Head of caudate nucleus (tissue), 42 donors: Measurements from ENCODE around the gene PCMTD2.
"Not testable (repeated sequence)": the region's sequence is repeated elsewhere in the genome, so short reads cannot be mapped to it uniquely, and the experiment has no call there.

Experiments used
- DNase-seq, 42 donors: peaks; one replicate each; pipeline versions ENCODE4 v3.0.0 to v3.0.0-alpha.2; 2020 to 2021; ENCODE audit warnings: mixed read lengths in 7 of 42
- intact Hi-C: fragments of 100-400 bp; cut with DNase I; formaldehyde crosslinking; loops from one replicate; pipeline ENCODE4 v1.15.0; 2022

PCMTD2 gene

DNA sequence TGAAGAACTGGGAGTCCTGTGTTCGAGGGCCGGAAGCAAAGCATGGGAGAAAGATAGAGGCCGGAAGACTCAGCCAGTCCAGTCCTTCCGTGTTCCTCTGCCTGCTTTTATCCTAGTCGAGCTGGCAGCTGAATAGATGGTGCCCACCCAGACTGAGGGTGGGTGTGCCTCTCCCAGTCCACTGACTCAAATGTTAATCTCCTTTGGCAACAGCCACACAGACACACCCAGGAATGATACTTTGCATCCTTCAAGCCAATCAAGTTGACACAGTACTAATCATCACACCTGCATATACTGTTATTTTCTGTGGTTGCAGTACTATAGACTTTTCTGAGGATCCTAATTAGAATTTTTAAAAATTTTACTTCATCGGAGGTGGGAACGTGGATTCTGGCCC is 21.3 kb downstream of the PCMTD2 start:
- intact Hi-C loops, result no loop called here

DNA sequence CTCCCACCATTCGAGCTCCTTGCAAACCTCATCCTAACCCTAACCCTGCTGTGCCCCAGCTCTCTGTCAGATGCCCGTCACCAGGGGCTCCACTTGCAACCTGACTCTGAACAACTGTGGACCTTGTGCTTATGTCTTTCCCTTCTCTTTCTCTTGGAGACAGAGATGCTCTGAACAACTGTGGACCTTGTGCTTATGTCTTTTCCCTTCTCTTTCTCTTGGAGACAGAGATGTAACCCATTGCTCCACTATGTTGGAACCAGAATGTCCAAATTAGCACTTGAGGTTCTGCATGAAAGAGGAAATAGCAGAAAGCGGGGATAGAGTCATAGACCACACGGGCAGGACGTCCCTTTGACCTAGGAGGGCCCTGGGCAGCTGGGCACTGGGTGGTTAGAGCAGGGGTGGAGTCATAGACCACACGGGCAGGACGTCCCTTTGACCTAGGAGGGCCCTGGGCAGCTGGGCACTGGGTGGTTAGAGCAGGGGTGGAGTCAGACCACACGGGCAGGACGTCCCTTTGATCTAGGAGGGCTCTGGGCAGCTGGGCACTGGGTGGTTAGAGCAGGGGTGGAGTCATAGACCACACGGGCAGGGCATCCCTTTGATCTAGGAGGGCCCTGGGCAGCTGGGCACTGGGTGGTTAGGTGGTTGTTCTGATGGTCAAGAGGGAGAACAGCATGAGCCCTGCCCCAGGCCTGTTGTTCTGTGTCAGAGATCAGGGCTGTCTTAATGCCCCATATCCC is 22.2 kb downstream of the PCMTD2 start:
- DNase-seq, result no peak
- intact Hi-C loops, result no loop called here

More for the DNA sequence above, 21.3 kb downstream of the PCMTD2 start:
- peak in 1 of 42 donors; percentile 44 for DNase-seq

DNA sequence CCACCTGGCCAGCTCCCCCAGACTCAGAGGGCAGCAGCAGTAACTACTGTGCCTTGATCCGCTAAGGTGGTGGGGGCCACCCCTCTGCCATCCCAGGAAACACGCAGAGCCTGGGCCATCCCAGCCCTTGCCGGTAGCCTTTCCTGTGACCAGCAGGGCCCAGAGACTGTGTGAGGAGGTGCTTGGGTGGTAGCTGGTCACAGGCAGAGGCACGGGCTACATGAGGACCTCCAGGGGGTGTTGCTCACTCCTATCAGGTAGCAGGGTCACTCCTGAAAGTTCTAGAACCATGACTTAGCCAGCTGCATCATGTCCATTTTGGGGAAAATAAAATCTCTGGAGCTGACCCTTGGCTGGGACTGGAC is 22.8 kb downstream of the PCMTD2 start:
- intact Hi-C loops, result no loop called here
- no peak for DNase-seq

DNA sequence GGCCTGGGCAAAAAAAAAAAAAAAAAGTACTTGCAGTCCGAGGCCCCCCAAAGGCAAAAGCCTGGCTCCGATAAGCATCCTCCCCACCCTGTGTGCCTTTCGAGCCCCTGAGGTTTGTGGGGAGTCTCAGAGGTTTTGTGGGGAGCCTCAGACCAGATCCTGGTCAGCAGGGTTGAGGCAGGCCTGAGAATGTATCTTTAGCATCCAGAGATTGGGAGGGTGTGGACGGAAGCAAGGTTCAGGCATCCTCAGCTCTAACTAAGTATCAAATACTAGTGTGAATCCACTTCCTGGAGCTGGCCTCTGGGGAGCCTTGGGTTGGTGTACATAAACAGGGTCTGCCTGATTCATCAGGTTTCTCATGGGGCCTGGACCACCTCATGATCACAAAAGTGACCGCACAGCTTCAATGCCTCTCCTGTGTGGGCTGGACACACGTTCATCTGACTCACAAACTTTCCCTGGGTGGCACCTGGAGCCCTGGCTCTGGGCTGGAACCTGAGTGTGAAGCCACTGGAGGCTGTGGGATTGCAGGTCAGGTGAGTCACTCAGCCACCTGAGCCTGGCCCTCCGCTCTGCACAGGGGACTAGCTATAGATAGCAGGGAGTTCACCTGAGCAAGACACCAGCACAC is 24.4 kb downstream of the PCMTD2 start:
- no peak for DNase-seq
- intact Hi-C loops, result no loop called here

DNA sequence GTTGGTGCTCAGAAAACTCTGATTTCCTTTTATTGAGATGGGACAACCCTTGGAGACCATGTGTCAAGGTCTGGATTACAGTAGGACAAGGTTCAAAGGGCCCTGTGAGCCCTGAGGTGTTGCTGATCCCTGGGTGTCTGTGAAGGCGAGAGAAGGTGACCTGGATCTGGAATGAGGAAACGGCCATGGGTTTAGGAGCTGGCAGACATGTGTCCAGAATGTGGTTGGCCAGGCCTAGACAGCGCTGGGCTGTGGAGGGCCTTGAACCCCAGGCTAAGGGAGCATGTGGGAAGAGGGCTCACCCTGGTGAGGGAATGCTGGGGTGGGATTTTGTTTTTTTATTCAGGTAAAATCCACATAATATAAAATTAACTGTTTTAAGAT is 24.9 kb downstream of the PCMTD2 start:
- no peak for DNase-seq
- intact Hi-C loops, result no loop called here

DNA sequence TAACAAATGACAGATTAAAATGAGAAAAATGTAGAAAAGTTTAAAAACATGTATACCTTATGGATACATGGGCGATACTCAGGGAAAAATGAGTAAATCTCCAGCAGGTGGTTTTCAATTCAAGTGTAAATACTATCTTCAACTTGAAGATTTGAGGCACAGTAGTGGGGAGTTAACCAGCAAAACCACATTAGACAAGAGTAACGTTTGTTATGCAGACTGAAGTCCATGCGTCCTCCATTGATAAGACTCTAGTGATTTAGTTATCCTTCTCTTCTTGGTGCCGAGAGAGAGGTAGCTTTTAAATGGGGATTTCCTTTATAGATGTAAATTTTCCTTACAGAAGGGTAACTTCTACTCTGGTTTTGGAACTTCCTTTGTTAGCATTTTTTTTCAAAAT is 28.1 kb downstream of the PCMTD2 start:
- DNase-seq, result no peak
- intact Hi-C loops, result no loop called here

DNA sequence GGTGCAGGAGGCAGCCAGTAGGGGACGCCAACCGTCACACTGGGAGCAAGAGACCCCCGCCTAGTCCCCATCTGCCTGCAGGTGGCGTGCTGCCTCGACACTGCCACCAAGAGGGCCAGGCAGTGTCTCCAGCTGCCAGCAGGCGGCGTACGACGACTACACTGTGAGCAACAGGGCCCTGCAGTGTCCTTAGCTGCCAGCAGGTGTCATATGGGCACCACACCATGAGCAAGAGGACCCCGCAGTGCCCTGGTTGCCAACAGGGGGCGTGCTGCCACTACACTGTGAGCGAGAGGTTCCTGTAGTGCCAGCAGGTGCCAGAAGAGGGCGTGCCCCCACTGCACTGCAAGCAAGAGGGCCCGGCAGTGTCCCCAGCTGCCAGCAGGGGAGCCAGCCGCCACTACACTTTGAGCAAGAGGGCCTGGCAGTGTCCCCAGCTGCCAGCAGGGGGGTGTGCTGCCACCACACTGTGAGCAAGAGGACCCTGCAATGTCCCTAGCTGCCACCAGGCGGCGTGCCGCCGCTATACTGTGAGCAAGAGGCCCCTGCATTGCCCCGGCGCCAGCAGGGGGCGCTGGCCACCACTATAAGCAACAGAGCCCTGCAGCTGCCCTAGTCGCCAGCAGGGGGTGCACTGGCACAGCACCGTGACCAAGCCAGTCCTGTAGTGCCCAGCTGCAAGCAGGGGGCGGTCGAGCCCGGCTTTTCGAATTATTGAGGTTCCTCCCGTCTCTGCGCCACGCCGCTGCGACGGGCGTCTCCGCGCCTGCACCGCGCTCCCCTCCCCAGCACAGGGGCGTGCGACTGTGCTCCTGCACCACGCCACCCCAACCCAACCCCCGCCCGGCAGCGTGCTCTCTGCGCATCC is 30.3 kb downstream of the PCMTD2 start:
- DNase-seq, result peak; percentile 35 to 93 (median 82)
- intact Hi-C loops, result not testable (repeated sequence)

DNA sequence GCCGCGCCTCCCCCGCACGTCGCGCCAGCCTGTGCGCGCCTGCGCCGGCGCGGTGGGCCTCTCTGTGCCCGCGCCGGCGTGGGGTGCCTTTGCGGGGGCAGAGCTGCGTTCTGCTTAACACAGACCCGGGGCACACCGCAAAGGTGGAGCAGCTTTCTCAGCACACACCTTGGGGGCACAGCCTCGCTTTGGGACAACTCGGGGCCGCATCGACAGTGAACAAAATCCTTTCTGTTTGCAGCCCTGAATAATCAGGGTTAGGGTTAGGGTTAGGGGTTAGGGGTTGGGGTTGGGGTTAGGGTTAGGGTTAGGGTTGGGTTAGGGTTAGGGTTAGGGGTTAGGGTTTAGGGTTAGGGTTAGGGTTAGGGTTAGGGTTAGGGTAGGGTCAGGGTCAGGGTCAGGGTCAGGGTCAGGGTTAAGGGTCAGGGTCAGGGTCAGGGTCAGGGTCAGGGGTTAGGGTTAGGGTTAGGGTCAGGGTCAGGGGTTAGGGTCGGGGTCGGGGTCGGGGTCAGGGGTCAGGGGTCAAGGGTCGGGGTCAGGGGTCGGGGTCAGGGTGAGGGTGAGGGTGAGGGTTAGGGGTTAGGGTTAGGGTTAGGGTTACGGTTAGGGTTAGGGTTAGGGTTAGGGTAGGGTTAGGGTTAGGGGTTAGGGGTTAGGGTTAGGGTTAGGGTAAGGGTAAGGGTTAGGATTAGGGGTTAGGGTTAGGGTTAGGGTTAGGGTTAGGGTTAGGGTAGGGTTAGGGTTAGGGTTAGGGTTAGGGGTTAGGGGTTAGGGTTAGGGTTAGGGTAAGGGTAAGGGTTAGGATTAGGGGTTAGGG is 31.1 kb downstream of the PCMTD2 start:
- intact Hi-C loops, result not testable (repeated sequence)
- DNase-seq, result peak in 1 of 42 donors; percentile 46

DNA sequence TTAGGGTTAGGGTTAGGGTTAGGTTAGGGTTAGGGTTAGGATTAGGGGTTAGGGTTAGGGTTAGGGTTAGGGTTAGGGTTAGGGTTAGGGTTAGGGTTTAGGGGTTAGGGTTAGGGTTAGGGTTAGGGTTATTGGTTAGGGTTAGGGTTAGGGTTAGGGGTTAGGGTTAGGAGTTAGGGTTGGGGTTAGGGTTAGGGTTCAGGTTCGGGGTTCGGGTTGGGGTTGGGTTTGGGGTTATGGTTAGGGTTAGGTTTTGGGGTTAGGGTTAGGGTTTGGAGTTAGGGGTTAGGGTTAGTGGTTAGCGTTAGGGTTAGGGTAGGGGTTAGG is 31.7 kb downstream of the PCMTD2 start:
- intact Hi-C loops, DNase-seq: not testable (repeated sequence)

DNA sequence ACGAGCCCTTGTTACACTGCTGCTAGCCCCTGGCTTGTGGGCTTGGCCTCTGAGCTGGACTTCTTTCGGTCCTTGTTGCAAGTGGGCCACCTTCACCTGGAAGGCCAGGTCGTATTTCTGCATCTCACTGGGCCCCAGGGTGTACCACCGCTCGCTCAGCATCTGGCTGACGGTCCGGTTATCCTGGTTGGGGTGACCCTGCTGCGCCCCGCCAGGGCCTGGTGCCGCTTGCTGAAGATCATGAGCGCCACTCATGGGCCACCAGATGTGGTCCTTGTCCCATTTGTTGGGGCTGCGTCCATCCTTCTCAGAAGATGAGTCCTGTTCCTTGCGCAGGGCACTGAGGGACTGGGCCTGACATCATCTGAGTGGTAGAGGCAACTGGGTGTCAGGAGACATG is 36.6 kb downstream of the PCMTD2 start:
- DNase-seq, intact Hi-C loops: not testable (repeated sequence)

DNA sequence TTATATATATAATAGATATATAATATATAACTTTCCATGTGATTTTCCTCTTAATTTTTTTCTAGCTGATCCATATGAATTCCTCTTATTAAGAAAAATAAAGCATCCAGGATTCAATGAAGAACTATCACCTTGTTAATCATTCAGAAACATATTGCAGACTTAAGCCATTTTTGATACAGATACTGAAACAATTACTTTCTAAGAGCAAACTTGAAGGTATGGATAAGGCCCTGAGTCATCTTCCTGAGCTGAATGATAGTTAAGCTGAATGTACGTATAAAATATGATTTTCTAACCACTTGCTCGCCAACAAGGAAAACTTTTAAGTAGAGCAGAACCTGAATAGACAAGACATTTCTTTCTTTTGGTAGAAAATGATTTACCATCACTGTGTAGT is 47.5 kb downstream of the PCMTD2 start:
- DNase-seq, intact Hi-C loops: not testable (repeated sequence)

DNA sequence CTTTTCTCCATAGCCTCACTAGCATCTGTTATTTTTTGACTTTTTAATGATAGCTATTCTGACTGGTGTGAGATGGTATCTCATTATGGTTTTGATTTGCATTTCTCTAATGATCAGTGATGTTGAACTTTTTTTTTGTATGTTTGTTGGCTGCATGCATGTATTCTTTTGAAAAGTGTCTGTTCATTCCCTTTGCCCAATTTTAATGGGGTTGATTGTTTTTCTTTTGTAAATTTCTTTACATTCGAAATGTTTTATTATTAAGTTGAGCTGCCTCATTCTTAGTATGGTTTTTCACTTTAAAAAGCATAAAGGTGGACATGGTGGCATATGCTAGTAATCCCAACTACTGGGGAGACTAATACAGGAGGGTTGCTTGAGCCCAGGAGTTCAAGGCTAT is 58.2 kb downstream of the PCMTD2 start:
- DNase-seq, intact Hi-C loops: not testable (repeated sequence)

DNA sequence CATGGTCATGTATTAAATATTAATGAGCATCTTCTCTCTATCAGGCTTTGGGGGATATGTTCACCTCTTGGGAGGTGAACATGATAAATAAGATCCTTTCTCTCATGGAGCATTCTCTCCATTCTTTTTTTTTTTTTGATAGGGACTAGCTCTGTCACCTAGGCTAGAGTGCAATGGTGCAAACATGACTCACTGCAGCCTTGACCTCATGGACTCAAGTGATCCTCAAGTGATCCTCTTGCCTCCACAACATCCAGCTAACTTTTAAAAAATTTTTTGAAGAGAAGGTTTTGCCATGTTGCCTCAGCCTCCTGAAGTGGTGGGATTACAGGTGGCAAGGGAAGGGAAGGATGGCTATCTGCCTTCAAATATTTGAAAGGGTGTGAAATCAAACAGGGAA is 59.8 kb downstream of the PCMTD2 start:
- intact Hi-C loops, DNase-seq: not testable (repeated sequence)

DNA sequence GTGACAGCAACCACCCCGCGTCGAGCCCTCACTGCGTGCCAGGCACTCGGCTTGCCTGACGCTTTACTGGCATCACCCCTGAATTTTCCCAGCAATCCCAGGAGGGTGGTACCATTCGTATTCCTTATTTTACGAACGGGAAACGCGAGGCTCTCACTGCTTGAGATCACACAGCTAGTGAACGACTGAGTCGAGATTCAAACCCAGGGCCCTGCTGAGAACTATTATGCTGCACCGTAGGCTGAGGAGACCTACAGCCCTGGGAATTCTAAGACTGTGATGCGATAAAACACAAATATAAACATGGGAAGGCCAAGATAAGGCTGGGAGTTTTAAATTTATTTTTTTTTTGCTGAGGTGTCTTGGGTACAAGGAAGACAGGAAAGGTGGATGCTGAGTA is 60.3 kb downstream of the PCMTD2 start:
- DNase-seq, result peak in 1 of 42 donors; percentile 44
- intact Hi-C loops, result not testable (repeated sequence)

DNA sequence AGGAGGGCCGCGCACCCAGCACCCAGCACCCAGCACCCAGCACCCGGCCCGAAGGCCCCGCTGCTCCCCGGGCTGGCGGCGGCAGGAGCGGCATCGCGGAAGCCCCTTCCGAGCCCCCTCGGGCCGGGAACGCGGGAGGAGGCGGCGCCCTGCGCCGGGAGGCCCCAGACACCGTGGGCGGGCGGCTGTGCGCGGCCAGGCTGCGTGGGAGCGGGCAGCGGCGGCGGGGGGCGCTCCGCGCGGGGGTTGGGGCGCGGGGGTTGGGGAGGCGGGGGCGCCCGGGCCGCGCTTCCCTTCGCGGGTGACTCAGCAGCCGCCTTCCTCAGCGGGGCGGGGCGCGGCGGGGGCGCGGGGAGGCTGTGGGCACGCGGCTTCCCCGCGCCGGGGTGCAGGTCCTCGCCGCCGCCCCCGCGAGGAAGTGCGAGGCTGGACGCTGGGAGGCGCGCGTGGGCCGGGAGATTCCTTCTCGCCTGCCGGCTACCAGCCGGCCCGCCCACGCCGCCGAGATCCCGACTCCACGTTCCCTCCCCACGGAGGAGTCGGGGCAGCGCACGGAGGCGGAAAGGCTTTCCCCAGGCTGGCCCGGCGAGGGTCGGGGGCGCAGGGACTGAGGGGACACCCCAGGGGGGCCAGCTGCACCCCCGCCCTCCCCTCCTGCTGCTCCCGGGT is 61.0 kb downstream of the PCMTD2 start:
- peak in 40 of 42 donors; percentile 9 to 86 (median 56) for DNase-seq

DNA sequence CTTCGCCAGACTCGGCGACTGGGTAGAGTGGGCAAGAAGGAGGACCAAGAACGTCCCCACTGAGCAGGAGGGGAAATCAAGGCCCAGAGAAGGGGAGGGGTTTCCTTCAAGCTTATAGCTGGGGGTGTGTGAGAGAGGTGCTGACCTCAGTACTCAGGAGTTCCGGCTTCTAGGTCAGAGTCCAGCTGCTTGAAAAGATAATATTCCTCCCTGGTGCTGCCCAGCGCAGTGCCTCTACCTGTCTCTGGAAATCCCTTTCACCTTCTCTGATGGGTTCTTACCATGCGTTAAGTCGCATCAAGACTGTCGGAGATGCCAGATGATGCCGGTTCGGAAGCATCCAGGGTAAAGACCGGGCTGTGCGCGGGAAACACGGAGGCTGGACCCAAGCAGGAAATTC is 61.8 kb downstream of the PCMTD2 start:
- DNase-seq, intact Hi-C loops: not testable (repeated sequence)

More for the DNA sequence above, 61.0 kb downstream of the PCMTD2 start:
- intact Hi-C loops, result not testable (repeated sequence)

DNA sequence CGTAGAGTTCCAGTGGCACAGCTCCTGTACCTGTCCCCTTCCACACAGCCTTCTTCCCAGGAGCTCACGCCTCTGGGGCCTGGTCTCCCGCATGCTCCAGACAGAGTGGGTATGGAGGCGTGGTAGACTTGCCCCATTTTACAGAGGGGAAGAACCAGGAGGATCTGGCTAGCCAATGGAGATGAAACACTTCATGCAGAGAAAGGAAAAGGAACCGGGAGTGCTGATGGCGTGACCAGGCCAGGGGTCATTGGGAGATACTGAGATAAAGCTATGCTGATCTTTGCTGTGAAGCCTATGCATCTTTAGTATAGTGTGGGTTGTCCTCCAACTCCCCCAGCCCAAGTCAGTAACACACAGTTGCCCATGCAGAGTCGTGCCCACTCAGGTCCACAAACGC is 62.5 kb downstream of the PCMTD2 start:
- intact Hi-C loops, result not testable (repeated sequence)
- peak in 1 of 42 donors; percentile 36 for DNase-seq

DNA sequence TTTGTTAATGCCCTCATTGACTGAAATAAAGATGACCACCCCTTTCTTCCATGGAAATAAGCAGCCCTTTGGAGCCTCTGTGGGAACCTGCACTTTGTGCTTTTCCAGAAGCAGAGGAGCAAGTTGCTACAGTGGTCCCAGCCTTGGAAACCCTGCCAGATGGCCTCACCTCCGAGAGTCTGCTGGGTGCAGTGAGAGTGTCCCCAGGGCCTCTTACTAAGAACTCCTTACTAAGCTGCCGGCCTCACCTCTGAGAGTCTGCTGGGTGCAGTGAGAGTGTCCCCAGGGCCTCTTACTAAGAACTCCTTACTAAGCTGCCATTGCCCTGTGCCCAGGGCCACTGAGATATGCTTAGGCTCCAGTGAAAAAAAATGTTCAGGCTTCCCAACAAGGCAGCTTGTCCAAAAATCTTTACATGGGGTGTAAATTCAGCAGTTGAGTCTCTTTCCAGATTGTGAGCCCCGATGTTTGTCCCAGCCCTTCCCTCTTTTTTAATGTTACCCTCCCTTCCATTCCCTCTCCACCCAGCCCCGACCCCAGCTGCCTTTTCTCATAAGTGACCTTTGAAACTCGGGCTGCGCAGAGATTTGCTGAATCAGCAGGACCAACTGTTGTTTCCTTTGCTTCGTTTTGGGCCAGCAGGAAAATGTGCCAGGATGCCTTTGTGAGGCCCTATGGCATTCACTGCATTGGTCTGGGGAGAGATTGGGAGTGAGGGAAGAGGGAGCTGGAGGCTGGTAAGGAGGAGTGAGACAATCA is 66.7 kb downstream of the PCMTD2 start:
- DNase-seq, intact Hi-C loops: not testable (repeated sequence)
